DOHH2 (cell line): ENCODE results near the gene FKBP7.
A peak's percentile ranks its signal among the peaks of the same experiment; 100 is the strongest.

ENCODE experiments used
- H3F3A ChIP-seq: fragments of 200-600 bp; sonication (generic), shearing (Covaris generic); 2 replicates; pipeline ENCODE4 v1.6.0; 2016; ENCODE audit warnings: antibody characterized with exemption, mild to moderate bottlenecking; ENCODE audit not compliant: control insufficient read depth, insufficient read depth
- H3K27ac ChIP-seq: fragments of 200-600 bp; sonication (generic); 2 replicates; pipeline ENCODE4 v1.5.1; 2014; ENCODE audit warnings: low read depth, mild to moderate bottlenecking, low read length, moderate library complexity
- H3K27me3 ChIP-seq: fragments of 200-600 bp; sonication (generic); 2 replicates; pipeline ENCODE4 v1.6.1; 2014; ENCODE audit warnings: mild to moderate bottlenecking, low read length, mixed read lengths; ENCODE audit not compliant: control insufficient read depth
- H3K36me3 ChIP-seq: fragments of 200-600 bp; sonication (generic); 2 replicates; pipeline ENCODE4 v1.6.1; 2014; ENCODE audit warnings: mild to moderate bottlenecking, low read length, moderate library complexity, mixed read lengths; ENCODE audit not compliant: control insufficient read depth
- H3K4me1 ChIP-seq: fragments of 200-600 bp; sonication (generic); 2 replicates; pipeline ENCODE4 v1.6.1; 2014; ENCODE audit warnings: mild to moderate bottlenecking, low read length, mixed read lengths; ENCODE audit not compliant: control insufficient read depth
- H3K4me2 ChIP-seq: fragments of 200-600 bp; sonication (generic); 2 replicates; pipeline ENCODE4 v1.6.0; 2014; ENCODE audit warnings: mild to moderate bottlenecking, low read length, moderate library complexity
- H3K4me3 ChIP-seq: fragments of 200-600 bp; sonication (generic); 2 replicates; pipeline ENCODE4 v1.5.1; 2014; ENCODE audit warnings: mild to moderate bottlenecking, low read length, mixed read lengths
- H3K79me2 ChIP-seq: fragments of 200-600 bp; sonication (generic); 2 replicates; pipeline ENCODE4 v1.6.1; 2014; ENCODE audit warnings: mild to moderate bottlenecking, low read length, mixed read lengths; ENCODE audit not compliant: control insufficient read depth
- H3K9me2 ChIP-seq: fragments of 200-600 bp; sonication (generic); replicated peaks from 2 replicates; pipeline ENCODE4 v1.6.1; 2014; ENCODE audit warnings: mild to moderate bottlenecking, low read length, mixed read lengths; ENCODE audit not compliant: control insufficient read depth
- H3K9me3 ChIP-seq: fragments of 200-600 bp; sonication (generic); 2 replicates; pipeline ENCODE4 v1.6.1; 2014; ENCODE audit warnings: antibody characterized with exemption, low read length, mixed read lengths; ENCODE audit not compliant: control insufficient read depth, insufficient read depth
- H4K20me1 ChIP-seq: fragments of 200-600 bp; sonication (generic); 2 replicates; pipeline ENCODE4 v1.6.0; 2014; ENCODE audit warnings: low read depth, mild to moderate bottlenecking, antibody characterized with exemption, low read length, moderate library complexity; ENCODE audit not compliant: control insufficient read depth, insufficient read depth
- CTCF ChIP-seq: fragments of 200-600 bp; sonication (generic); IDR thresholded peaks from one replicate; pipeline ENCODE4 v1.5.1; 2014; ENCODE audit warnings: antibody characterized with exemption, mild to moderate bottlenecking, low read depth, low read length; ENCODE audit not compliant: poor library complexity, severe bottlenecking
- EZH2phosphoT487 ChIP-seq: fragments of 200-600 bp; sonication (generic); IDR thresholded peaks from 2 replicates; pipeline ENCODE4 v1.6.1; 2017; ENCODE audit warnings: borderline replicate concordance, mild to moderate bottlenecking, antibody characterized with exemption, low read length, moderate library complexity, mixed read lengths

Gene FKBP7

GRCh38 chr2:178420463-178420999, 57.9 kb downstream of the FKBP7 start:
- no peaks in the 10 kb centered on the region for H3K36me3 ChIP-seq
- no peaks in the 10 kb centered on the region for H3K4me1 ChIP-seq
- TF ChIP-seq CTCF: no peak
- H3K79me2 ChIP-seq: no peaks in the 10 kb centered on the region
- no peaks in the 10 kb centered on the region for H3K27me3 ChIP-seq
- H3K4me3 ChIP-seq: no peak overlapping the region
- H3K4me2 ChIP-seq: no peak overlapping the region
- H3F3A ChIP-seq: no peaks in the 10 kb centered on the region
- no peaks in the 10 kb centered on the region for H3K9me3 ChIP-seq
- H3K9me2 ChIP-seq: no peaks in the 10 kb centered on the region
- no peak overlapping the region for H3K27ac ChIP-seq
- H4K20me1 ChIP-seq: no peaks in the 10 kb centered on the region

- peaks cover 5% of the 10 kb centered on the region for H3K79me2 ChIP-seq
- no peaks in the 10 kb centered on the region for H3K27me3 ChIP-seq
- no peak overlapping the region for H3K27ac ChIP-seq
- no peaks in the 10 kb centered on the region for H4K20me1 ChIP-seq
- no peak overlapping the region for H3K4me2 ChIP-seq
- no peaks in the 10 kb centered on the region for H3K36me3 ChIP-seq
- H3F3A ChIP-seq: no peaks in the 10 kb centered on the region
- peaks cover 10% of the 10 kb centered on the region for H3K4me1 ChIP-seq
- TF ChIP-seq EZH2phosphoT487: no peak
- TF ChIP-seq CTCF: peak; percentile 44
- no peak overlapping the region for H3K4me3 ChIP-seq
- H3K9me2 ChIP-seq: no peaks in the 10 kb centered on the region
- no peaks in the 10 kb centered on the region for H3K9me3 ChIP-seq
Observed at GRCh38 chr2:178419123-178419522, 59.3 kb downstream of the FKBP7 start.

GRCh38 chr2:178418426-178418825, 60.0 kb downstream of the FKBP7 start:
- H3K4me3 ChIP-seq: no peak overlapping the region
- H3K4me1 ChIP-seq: peaks cover 10% of the 10 kb centered on the region
- no peak overlapping the region for H3K4me2 ChIP-seq
- no peaks in the 10 kb centered on the region for H3K27me3 ChIP-seq
- no peak for TF ChIP-seq EZH2phosphoT487
- no peak for TF ChIP-seq CTCF
- no peaks in the 10 kb centered on the region for H3K9me3 ChIP-seq
- no peak overlapping the region for H3K27ac ChIP-seq
- no peaks in the 10 kb centered on the region for H4K20me1 ChIP-seq
- no peaks in the 10 kb centered on the region for H3K9me2 ChIP-seq
- H3K36me3 ChIP-seq: no peaks in the 10 kb centered on the region
- H3K79me2 ChIP-seq: peaks cover 5% of the 10 kb centered on the region
- no peaks in the 10 kb centered on the region for H3F3A ChIP-seq
